ENCODE results near the gene ARHGAP22.

ARHGAP22 gene

GRCh38 chr10:48556065-48556464 is 48.8 kb downstream of the ARHGAP22 start:
- Histone ChIP-seq H3K9me3 (ENCODE audit: control insufficient read depth in 2 of 2, low read length in 2 of 2) (no peaks in the 10 kb centered on the region), H3K4me3 (ENCODE audit: low read length in 2 of 2) (no peak overlapping the region), H3K4me1 (ENCODE audit: control insufficient read depth in 2 of 2, insufficient read depth in 2 of 2, low read length in 2 of 2) (no peaks in the 10 kb centered on the region), H3K27me3 (ENCODE audit: control insufficient read depth in 2 of 2, insufficient read depth in 2 of 2, low read length in 2 of 2) (no peaks in the 10 kb centered on the region), H3K36me3 (ENCODE audit: control insufficient read depth in 2 of 2, insufficient read depth in 2 of 2, low read length in 2 of 2) (no peaks in the 10 kb centered on the region), H3K27ac (ENCODE audit: low read depth in 2 of 2, low read length in 2 of 2) (no peak overlapping the region), H3K9ac (ENCODE audit: low read depth in 1 of 2, low read length in 2 of 2) (no peak overlapping the region)

- H3K4me1 ChIP-seq (ENCODE audit: control insufficient read depth in 2 of 2, insufficient read depth in 2 of 2, low read length in 2 of 2): no peaks in the 10 kb centered on the region
- no peak overlapping the region for H3K27ac ChIP-seq (ENCODE audit: low read depth in 2 of 2, low read length in 2 of 2)
- no peaks in the 10 kb centered on the region for H3K27me3 ChIP-seq (ENCODE audit: control insufficient read depth in 2 of 2, insufficient read depth in 2 of 2, low read length in 2 of 2)
- H3K4me3 ChIP-seq (ENCODE audit: low read length in 2 of 2): no peak overlapping the region
- H3K36me3 ChIP-seq (ENCODE audit: control insufficient read depth in 2 of 2, insufficient read depth in 2 of 2, low read length in 2 of 2): no peaks in the 10 kb centered on the region
- H3K9me3 ChIP-seq (ENCODE audit: control insufficient read depth in 2 of 2, low read length in 2 of 2): no peaks in the 10 kb centered on the region
- H3K9ac ChIP-seq (ENCODE audit: low read depth in 1 of 2, low read length in 2 of 2): no peak overlapping the region
Observed at GRCh38 chr10:48555310-48556042, 49.4 kb downstream of the ARHGAP22 start.

GRCh38 chr10:48554656-48555055 is 50.2 kb downstream of the ARHGAP22 start:
- no peak overlapping the region for H3K9ac ChIP-seq (ENCODE audit: low read depth in 1 of 2, low read length in 2 of 2)
- H3K4me3 ChIP-seq (ENCODE audit: low read length in 2 of 2): no peak overlapping the region
- H3K27ac ChIP-seq (ENCODE audit: low read depth in 2 of 2, low read length in 2 of 2): no peak overlapping the region
- H3K27me3 ChIP-seq (ENCODE audit: control insufficient read depth in 2 of 2, insufficient read depth in 2 of 2, low read length in 2 of 2): no peaks in the 10 kb centered on the region
- H3K36me3 ChIP-seq (ENCODE audit: control insufficient read depth in 2 of 2, insufficient read depth in 2 of 2, low read length in 2 of 2): no peaks in the 10 kb centered on the region
- no peaks in the 10 kb centered on the region for H3K9me3 ChIP-seq (ENCODE audit: control insufficient read depth in 2 of 2, low read length in 2 of 2)
- H3K4me1 ChIP-seq (ENCODE audit: control insufficient read depth in 2 of 2, insufficient read depth in 2 of 2, low read length in 2 of 2): no peaks in the 10 kb centered on the region

GRCh38 chr10:48554246-48554645 is 50.6 kb downstream of the ARHGAP22 start:
- Histone ChIP-seq H3K36me3 (ENCODE audit: control insufficient read depth in 2 of 2, insufficient read depth in 2 of 2, low read length in 2 of 2) (no peaks in the 10 kb centered on the region), H3K4me1 (ENCODE audit: control insufficient read depth in 2 of 2, insufficient read depth in 2 of 2, low read length in 2 of 2) (no peaks in the 10 kb centered on the region), H3K27me3 (ENCODE audit: control insufficient read depth in 2 of 2, insufficient read depth in 2 of 2, low read length in 2 of 2) (no peaks in the 10 kb centered on the region), H3K27ac (ENCODE audit: low read depth in 2 of 2, low read length in 2 of 2) (no peak overlapping the region), H3K9me3 (ENCODE audit: control insufficient read depth in 2 of 2, low read length in 2 of 2) (no peaks in the 10 kb centered on the region), H3K9ac (ENCODE audit: low read depth in 1 of 2, low read length in 2 of 2) (no peak overlapping the region), H3K4me3 (ENCODE audit: low read length in 2 of 2) (no peak overlapping the region)

- Histone ChIP-seq H3K27ac (ENCODE audit: low read depth in 2 of 2, low read length in 2 of 2) (no peak overlapping the region), H3K4me3 (ENCODE audit: low read length in 2 of 2) (no peak overlapping the region), H3K27me3 (ENCODE audit: control insufficient read depth in 2 of 2, insufficient read depth in 2 of 2, low read length in 2 of 2) (no peaks in the 10 kb centered on the region), H3K4me1 (ENCODE audit: control insufficient read depth in 2 of 2, insufficient read depth in 2 of 2, low read length in 2 of 2) (no peaks in the 10 kb centered on the region), H3K36me3 (ENCODE audit: control insufficient read depth in 2 of 2, insufficient read depth in 2 of 2, low read length in 2 of 2) (no peaks in the 10 kb centered on the region), H3K9me3 (ENCODE audit: control insufficient read depth in 2 of 2, low read length in 2 of 2) (no peaks in the 10 kb centered on the region), H3K9ac (ENCODE audit: low read depth in 1 of 2, low read length in 2 of 2) (no peak overlapping the region)
Observed at GRCh38 chr10:48552946-48553564, 51.8 kb downstream of the ARHGAP22 start.

GRCh38 chr10:48551861-48552591 is 52.8 kb downstream of the ARHGAP22 start:
- Histone ChIP-seq H3K4me1 (ENCODE audit: control insufficient read depth in 2 of 2, insufficient read depth in 2 of 2, low read length in 2 of 2) (no peaks in the 10 kb centered on the region), H3K27me3 (ENCODE audit: control insufficient read depth in 2 of 2, insufficient read depth in 2 of 2, low read length in 2 of 2) (no peaks in the 10 kb centered on the region), H3K36me3 (ENCODE audit: control insufficient read depth in 2 of 2, insufficient read depth in 2 of 2, low read length in 2 of 2) (no peaks in the 10 kb centered on the region), H3K4me3 (ENCODE audit: low read length in 2 of 2) (no peak overlapping the region), H3K27ac (ENCODE audit: low read depth in 2 of 2, low read length in 2 of 2) (no peak overlapping the region), H3K9ac (ENCODE audit: low read depth in 1 of 2, low read length in 2 of 2) (no peak overlapping the region), H3K9me3 (ENCODE audit: control insufficient read depth in 2 of 2, low read length in 2 of 2) (no peaks in the 10 kb centered on the region)

GRCh38 chr10:48550977-48551376 is 53.9 kb downstream of the ARHGAP22 start:
- H3K4me3 ChIP-seq (ENCODE audit: low read length in 2 of 2): no peak overlapping the region
- H3K27me3 ChIP-seq (ENCODE audit: control insufficient read depth in 2 of 2, insufficient read depth in 2 of 2, low read length in 2 of 2): no peaks in the 10 kb centered on the region
- H3K36me3 ChIP-seq (ENCODE audit: control insufficient read depth in 2 of 2, insufficient read depth in 2 of 2, low read length in 2 of 2): no peaks in the 10 kb centered on the region
- H3K4me1 ChIP-seq (ENCODE audit: control insufficient read depth in 2 of 2, insufficient read depth in 2 of 2, low read length in 2 of 2): no peaks in the 10 kb centered on the region
- no peak overlapping the region for H3K27ac ChIP-seq (ENCODE audit: low read depth in 2 of 2, low read length in 2 of 2)
- no peak overlapping the region for H3K9ac ChIP-seq (ENCODE audit: low read depth in 1 of 2, low read length in 2 of 2)
- no peaks in the 10 kb centered on the region for H3K9me3 ChIP-seq (ENCODE audit: control insufficient read depth in 2 of 2, low read length in 2 of 2)

GRCh38 chr10:48550071-48550691 is 54.7 kb downstream of the ARHGAP22 start:
- Histone ChIP-seq H3K9ac (ENCODE audit: low read depth in 1 of 2, low read length in 2 of 2) (no peak overlapping the region), H3K36me3 (ENCODE audit: control insufficient read depth in 2 of 2, insufficient read depth in 2 of 2, low read length in 2 of 2) (no peaks in the 10 kb centered on the region), H3K4me3 (ENCODE audit: low read length in 2 of 2) (no peak overlapping the region), H3K27ac (ENCODE audit: low read depth in 2 of 2, low read length in 2 of 2) (no peak overlapping the region), H3K27me3 (ENCODE audit: control insufficient read depth in 2 of 2, insufficient read depth in 2 of 2, low read length in 2 of 2) (no peaks in the 10 kb centered on the region), H3K4me1 (ENCODE audit: control insufficient read depth in 2 of 2, insufficient read depth in 2 of 2, low read length in 2 of 2) (no peaks in the 10 kb centered on the region), H3K9me3 (ENCODE audit: control insufficient read depth in 2 of 2, low read length in 2 of 2) (no peaks in the 10 kb centered on the region)

- Histone ChIP-seq H3K4me1 (ENCODE audit: control insufficient read depth in 2 of 2, insufficient read depth in 2 of 2, low read length in 2 of 2) (no peaks in the 10 kb centered on the region), H3K4me3 (ENCODE audit: low read length in 2 of 2) (no peak overlapping the region), H3K27ac (ENCODE audit: low read depth in 2 of 2, low read length in 2 of 2) (no peak overlapping the region), H3K9ac (ENCODE audit: low read depth in 1 of 2, low read length in 2 of 2) (no peak overlapping the region), H3K36me3 (ENCODE audit: control insufficient read depth in 2 of 2, insufficient read depth in 2 of 2, low read length in 2 of 2) (no peaks in the 10 kb centered on the region), H3K9me3 (ENCODE audit: control insufficient read depth in 2 of 2, low read length in 2 of 2) (no peaks in the 10 kb centered on the region), H3K27me3 (ENCODE audit: control insufficient read depth in 2 of 2, insufficient read depth in 2 of 2, low read length in 2 of 2) (no peaks in the 10 kb centered on the region)
Observed at GRCh38 chr10:48549236-48549635, 55.6 kb downstream of the ARHGAP22 start.
